A673 (cell line): ENCODE data around the gene ACBD3.

Experiments
- EZH2 ChIP-seq: fragments of 200-600 bp; sonication (generic); IDR thresholded peaks from 2 replicates; pipeline ENCODE4 v1.6.1; 2017; ENCODE audit warnings: borderline replicate concordance, low read depth, mild to moderate bottlenecking, mixed read lengths, antibody characterized with exemption, low read length; ENCODE audit not compliant: poor library complexity, severe bottlenecking
- TF ChIP-seq, protein P1 (sequence below): fragments of 300-800, 200-600 bp; sonication (generic); conservative IDR thresholded peaks from 2 replicates; pipeline ENCODE4 v1.5.1; 2017; ENCODE audit warnings: low read depth, mild to moderate bottlenecking, antibody characterized with exemption, low read length, moderate library complexity, mixed read lengths

DNA sequence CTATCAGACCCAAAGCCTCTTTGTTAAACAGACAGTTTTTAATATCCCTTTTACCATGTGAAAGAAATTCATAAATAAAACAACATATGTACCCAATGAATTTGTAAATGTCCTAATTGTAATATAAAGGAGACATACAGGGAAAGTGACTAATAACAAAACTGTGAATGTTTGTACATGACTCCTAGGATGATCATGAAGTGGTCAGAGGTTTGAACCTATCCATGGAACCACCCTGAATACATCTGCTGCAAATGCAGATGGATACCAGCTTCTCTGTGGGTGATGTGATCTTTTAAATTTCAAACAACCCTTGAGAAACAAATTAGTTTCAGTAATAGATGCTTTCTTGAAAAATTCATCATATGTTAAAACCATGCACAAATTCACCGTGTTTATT is 16.7 kb upstream of the ACBD3 start:
- TF ChIP-seq, protein P1, sequence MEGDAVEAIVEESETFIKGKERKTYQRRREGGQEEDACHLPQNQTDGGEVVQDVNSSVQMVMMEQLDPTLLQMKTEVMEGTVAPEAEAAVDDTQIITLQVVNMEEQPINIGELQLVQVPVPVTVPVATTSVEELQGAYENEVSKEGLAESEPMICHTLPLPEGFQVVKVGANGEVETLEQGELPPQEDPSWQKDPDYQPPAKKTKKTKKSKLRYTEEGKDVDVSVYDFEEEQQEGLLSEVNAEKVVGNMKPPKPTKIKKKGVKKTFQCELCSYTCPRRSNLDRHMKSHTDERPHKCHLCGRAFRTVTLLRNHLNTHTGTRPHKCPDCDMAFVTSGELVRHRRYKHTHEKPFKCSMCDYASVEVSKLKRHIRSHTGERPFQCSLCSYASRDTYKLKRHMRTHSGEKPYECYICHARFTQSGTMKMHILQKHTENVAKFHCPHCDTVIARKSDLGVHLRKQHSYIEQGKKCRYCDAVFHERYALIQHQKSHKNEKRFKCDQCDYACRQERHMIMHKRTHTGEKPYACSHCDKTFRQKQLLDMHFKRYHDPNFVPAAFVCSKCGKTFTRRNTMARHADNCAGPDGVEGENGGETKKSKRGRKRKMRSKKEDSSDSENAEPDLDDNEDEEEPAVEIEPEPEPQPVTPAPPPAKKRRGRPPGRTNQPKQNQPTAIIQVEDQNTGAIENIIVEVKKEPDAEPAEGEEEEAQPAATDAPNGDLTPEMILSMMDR = no peak
- no peak for TF ChIP-seq EZH2
